Liver (tissue), 9 donors: Measurements from ENCODE around the gene MMS19. TPM values are rescaled to one million over a fixed set of nuclear protein-coding genes. Genes with fewer than 3 reads are reported as not detected.
A peak's percentile ranks its signal among the peaks of the same experiment; 100 is the strongest.

Experiments used
- DNase-seq: peaks from one replicate; pipeline ENCODE4 v3.0.0-alpha.2; 2017; ENCODE audit warnings: low spot score
- H3K27ac ChIP-seq, 2 donors: one replicate each; pipeline ENCODE4 v1.7.0; 2013; ENCODE audit warnings: inconsistent platforms in 2 of 2, low read length in 2 of 2, control low read depth in 1 of 2, low read depth in 1 of 2, mild to moderate bottlenecking in 1 of 2
- H3K27me3 ChIP-seq, 4 donors: one replicate each; pipeline versions ENCODE4 v1.6.1 to v1.7.0; 2013; ENCODE audit warnings: low read length in 3 of 4, inconsistent platforms in 1 of 4, mild to moderate bottlenecking in 1 of 4, moderate library complexity in 1 of 4; ENCODE audit not compliant: control insufficient read depth in 4 of 4, insufficient read depth in 4 of 4
- H3K36me3 ChIP-seq, 4 donors: one replicate each; pipeline versions ENCODE4 v1.6.1 to v1.7.0; 2013; ENCODE audit warnings: low read length in 3 of 4, mild to moderate bottlenecking in 3 of 4, low read depth in 1 of 4, moderate library complexity in 1 of 4; ENCODE audit not compliant: control insufficient read depth in 4 of 4, insufficient read depth in 3 of 4
- H3K4me1 ChIP-seq, 4 donors: one replicate each; pipeline versions ENCODE4 v1.6.1 to v1.7.0; 2013; ENCODE audit warnings: low read length in 3 of 4, mild to moderate bottlenecking in 3 of 4, moderate library complexity in 1 of 4; ENCODE audit not compliant: control insufficient read depth in 4 of 4, insufficient read depth in 4 of 4
- H3K4me3 ChIP-seq, 3 donors: one replicate each; pipeline versions ENCODE4 v1.6.1 to v1.7.0; 2013; ENCODE audit warnings: low read length in 3 of 3, control low read depth in 1 of 3, low read depth in 1 of 3, mild to moderate bottlenecking in 1 of 3
- H3K9ac ChIP-seq, 2 donors: one replicate each; pipeline ENCODE4 v1.7.0; 2013; ENCODE audit warnings: low read length in 2 of 2, mild to moderate bottlenecking in 2 of 2, moderate library complexity in 2 of 2, control low read depth in 1 of 2, low read depth in 1 of 2
- H3K9me3 ChIP-seq, 4 donors: one replicate each; pipeline versions ENCODE4 v1.6.1 to v1.7.0; 2013; ENCODE audit warnings: low read length in 3 of 4; ENCODE audit not compliant: control insufficient read depth in 4 of 4
- FOXA2 ChIP-seq: IDR thresholded peaks from 2 replicates; pipeline ENCODE4 v1.6.1; 2016; ENCODE audit warnings: antibody characterized with exemption
- HNF4A ChIP-seq, 2 donors: conservative IDR thresholded peaks; 2 replicates each; pipeline ENCODE4 v1.6.1; 2016; ENCODE audit warnings: antibody characterized with exemption in 2 of 2, mild to moderate bottlenecking in 2 of 2
- HNF4G ChIP-seq: IDR thresholded peaks from 2 replicates; pipeline ENCODE4 v1.6.1; 2016; ENCODE audit warnings: antibody characterized with exemption
- JUND ChIP-seq, 2 donors: IDR thresholded peaks; 2 replicates each; pipeline ENCODE4 v1.6.1; 2016; ENCODE audit warnings: antibody characterized with exemption in 2 of 2
- NR2F2 ChIP-seq: IDR thresholded peaks from 2 replicates; pipeline ENCODE4 v1.6.1; 2016; ENCODE audit warnings: antibody characterized with exemption
- RAD21 ChIP-seq, 2 donors: IDR thresholded peaks; 2 replicates each; pipeline ENCODE4 v1.6.1; 2016; ENCODE audit warnings: antibody characterized with exemption in 2 of 2, mild to moderate bottlenecking in 2 of 2
- RXRA ChIP-seq, 2 donors: IDR thresholded peaks; 2 replicates each; pipeline ENCODE4 v1.6.1; 2017 to 2018; ENCODE audit warnings: antibody characterized with exemption in 2 of 2, mild to moderate bottlenecking in 1 of 2
- SP1 ChIP-seq: IDR thresholded peaks from 2 replicates; pipeline ENCODE4 v1.6.1; 2018; ENCODE audit warnings: antibody characterized with exemption, mild to moderate bottlenecking
- YY1 ChIP-seq: IDR thresholded peaks from 2 replicates; pipeline ENCODE4 v1.6.1; 2016; ENCODE audit warnings: antibody characterized with exemption, mild to moderate bottlenecking
- WGBS: extraction: QIAGEN DNeasy Blood & Tissue Kit; methylation state at CpG from one replicate; pipeline ENCODE4 v1.1.7; 2013; 5-methylcytosine and 5-hydroxymethylcytosine counted together
- polyA plus RNA-seq, 2 donors: library from polyadenylated mRNA; stranded (reverse) in 1 of 2; unstranded in 1 of 2; fragments of 200-250 nt in 1 of 2; fragments of >200 nt in 1 of 2; fragmentation: Nextera tagmentation in 1 of 2; extraction: Ambion mirVana in 1 of 2; gene quantifications; one replicate each; pipeline versions ENCODE4 v1.2.1 to v1.2.3, GENCODE V29; 2013 to 2015
- total RNA-seq, 2 donors: library from RNA; depleted of rRNA; stranded (reverse); fragments of >200 nt; gene quantifications; one replicate each; pipeline ENCODE4 v1.2.3, GENCODE V29; 2014
- TF ChIP-seq, protein P1 (sequence below): IDR thresholded peaks from 2 replicates; pipeline ENCODE4 v1.6.1; 2016; ENCODE audit warnings: antibody characterized with exemption
- TF ChIP-seq, protein P2 (sequence below): IDR thresholded peaks from 2 replicates; pipeline ENCODE4 v1.6.1; 2016; ENCODE audit warnings: antibody characterized with exemption
- donor health status: healthy.
- donor health status: healthy.
- donor health status: healthy.
- donor health status: healthy.
- donor health status: healthy.

Gene MMS19
- total and polyA plus RNA-seq, 4 donors = 15.0 to 29.1 (median 24.1) TPM

GRCh38 chr10:97499561-97500296 is 1.5 kb upstream of the MMS19 start:
- no peaks in the 10 kb centered on the region for H3K27me3 ChIP-seq
- no peaks in the 10 kb centered on the region for H3K9me3 ChIP-seq
- WGBS = 1% methylated on average over 41 of the region's 41 CpGs
- TF ChIP-seq JUND (IDR thresholded peaks at IDR 0.05) (no peak), YY1 (peak; percentile 50)
- H3K27ac ChIP-seq = peak overlapping the region; percentile 89 to 94
- peak; percentile 41 for DNase-seq
- H3K4me1 ChIP-seq = peaks cover 0 to 22% (median 15%) of the 10 kb centered on the region in 4 donors
- peak overlapping the region; percentile 39 to 70 for H3K9ac ChIP-seq
- no peaks in the 10 kb centered on the region for H3K36me3 ChIP-seq
- H3K4me3 ChIP-seq = peak overlapping the region; percentile 78 to 89 (median 79)

GRCh38 chr10:97498841-97499560 is 779 bp upstream of the MMS19 start, which contains the start of gene UBTD1:
Gene UBTD1, plus strand, starts transcription at chr10:97498924. Its CDS starts 280 bp downstream, at chr10:97499204.
- H3K27me3 ChIP-seq = no peaks in the 10 kb centered on the region
- no peaks in the 10 kb centered on the region for H3K9me3 ChIP-seq
- TF ChIP-seq HNF4G (no peak), FOXA2 (no peak), YY1 (no peak), NR2F2 (no peak), RAD21 (IDR thresholded peaks at IDR 0.05) (no peak), HNF4A (conservative IDR thresholded peaks at IDR 0.05) (no peak), RXRA (IDR thresholded peaks at IDR 0.05) (no peak), SP1 (no peak)
- TF ChIP-seq, protein P1, sequence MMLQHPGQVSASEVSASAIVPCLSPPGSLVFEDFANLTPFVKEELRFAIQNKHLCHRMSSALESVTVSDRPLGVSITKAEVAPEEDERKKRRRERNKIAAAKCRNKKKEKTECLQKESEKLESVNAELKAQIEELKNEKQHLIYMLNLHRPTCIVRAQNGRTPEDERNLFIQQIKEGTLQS = no peak
- TF ChIP-seq, protein P2, sequence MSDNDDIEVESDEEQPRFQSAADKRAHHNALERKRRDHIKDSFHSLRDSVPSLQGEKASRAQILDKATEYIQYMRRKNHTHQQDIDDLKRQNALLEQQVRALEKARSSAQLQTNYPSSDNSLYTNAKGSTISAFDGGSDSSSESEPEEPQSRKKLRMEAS = no peak
- H3K4me3 ChIP-seq = peak within 1 kb of the TSS; percentile 78 to 94 (median 93)
- H3K27ac ChIP-seq = peak within 1 kb of the TSS; percentile 89 to 94
- H3K9ac ChIP-seq = peak within 1 kb of the TSS; percentile 81 to 88
- under 1% methylated on average over 66 of the region's 66 CpGs for WGBS
- peaks cover 0 to 22% (median 15%) of the 10 kb centered on the region in 4 donors for H3K4me1 ChIP-seq
- peak; percentile 43 for DNase-seq
- H3K36me3 ChIP-seq = no peaks in the 10 kb centered on the region

DNA sequence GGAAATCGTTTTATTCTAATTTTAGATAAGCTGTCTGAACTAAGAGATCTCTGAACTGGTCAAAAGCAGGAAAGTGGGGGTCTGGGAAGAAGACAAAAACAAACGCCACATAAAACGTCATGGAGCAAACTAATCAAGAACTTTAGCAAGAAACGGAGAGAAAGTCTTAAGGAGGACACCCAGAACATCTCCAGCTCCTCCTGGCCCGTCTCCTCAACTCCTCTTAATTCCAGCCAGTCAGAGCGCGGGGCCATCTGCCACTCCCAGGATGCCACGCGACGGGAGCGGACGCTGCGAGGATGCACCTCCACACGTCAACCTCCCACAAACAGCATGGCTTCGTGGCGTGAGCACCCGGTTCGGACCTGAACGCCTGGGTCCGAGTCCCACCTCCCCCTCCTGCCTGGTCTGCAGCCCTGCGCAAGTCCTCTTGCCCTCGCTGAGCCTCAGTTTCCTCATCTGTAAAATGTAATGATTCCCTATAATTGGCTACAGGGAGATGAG is 598 bp downstream of the MMS19 start:
- Histone ChIP-seq H3K4me1 (peaks cover 0 to 22% (median 15%) of the 10 kb centered on the region in 4 donors), H3K27ac (peak overlapping the region; percentile 89 to 94), H3K36me3 (no peaks in the 10 kb centered on the region), H3K27me3 (no peaks in the 10 kb centered on the region), H3K9ac (peak overlapping the region; percentile 81 to 88), H3K4me3 (peak overlapping the region; percentile 78 to 94 (median 93)), H3K9me3 (no peaks in the 10 kb centered on the region)
- WGBS = under 1% methylated on average over 22 of the region's 22 CpGs
- DNase-seq = peak; percentile 75
- TF ChIP-seq, protein P2 = peak; percentile 22
- no peak for TF ChIP-seq FOXA2
